ENCODE results near the gene ERMP1. TPM values are rescaled to one million over a fixed set of nuclear protein-coding genes. Genes with fewer than 3 reads are reported as not detected.

The ERMP1 gene
- polyA plus RNA-seq, 1 of the 3 experiments (the other 2 are of a cell fraction) = 5.9 TPM

DNA sequence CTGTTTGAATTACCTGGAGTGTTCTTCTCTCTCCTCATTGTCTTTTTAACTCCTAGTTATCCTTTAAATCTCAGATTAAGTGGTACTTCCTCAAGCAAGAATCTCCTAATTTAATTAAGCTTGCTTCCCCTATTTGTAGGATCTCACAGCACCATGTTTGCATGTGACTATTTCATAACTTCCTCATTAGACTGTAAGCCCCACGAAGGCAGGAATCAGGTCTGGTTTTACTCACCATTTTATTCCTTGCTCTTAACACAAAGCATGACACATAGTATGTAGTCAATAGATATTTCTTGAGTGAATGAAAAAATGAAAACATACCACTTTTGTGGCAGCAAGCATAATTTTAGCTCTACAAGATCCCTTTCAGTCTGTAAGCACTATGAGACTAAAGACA is 1.3 kb upstream of the ERMP1 start:
- Histone ChIP-seq H3K36me3 (replicated peaks in 1 of 2; ENCODE audit: control insufficient read depth in 1 of 2, insufficient read depth in 2 of 2, low read length in 1 of 2) (no peaks in the 10 kb centered on the region), H3K79me2 (ENCODE audit: insufficient read depth) (no peaks in the 10 kb centered on the region)
- POLR2A ChIA-PET = interaction anchor here (0.9 kb wide), 1 partner anchor 35 kb away, joined by 3 read pairs; no protein-coding TSS in a partner anchor

DNA sequence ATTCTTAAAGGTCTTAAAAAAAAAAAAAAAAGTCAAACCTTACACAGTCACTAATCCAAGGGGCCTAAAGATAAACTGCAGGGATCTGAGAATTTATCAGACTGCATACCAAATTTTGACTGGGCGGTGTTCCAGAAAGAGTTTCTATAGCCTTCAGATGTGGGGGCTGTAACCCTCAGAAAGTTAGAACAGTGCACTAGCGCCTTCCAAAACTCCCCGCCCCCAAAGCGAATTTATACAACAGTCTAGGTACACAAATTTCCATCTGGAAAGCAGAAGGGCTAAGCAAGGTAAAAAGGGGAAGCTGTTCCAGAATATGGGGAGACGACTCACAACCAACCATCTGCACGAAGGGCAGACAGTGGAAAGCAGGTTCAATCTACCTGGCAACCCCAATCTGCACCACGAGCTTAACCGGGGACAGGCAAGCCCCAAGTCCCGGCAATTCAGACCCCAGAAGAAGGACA is 813 bp downstream of the ERMP1 start:
- peak overlapping the region; percentile 76 to 89 for H3K4me3 ChIP-seq (ENCODE audit: low read depth in 2 of 2, low read length in 1 of 2)
- H2AFZ ChIP-seq (ENCODE audit: low read depth) = peak overlapping the region; percentile 93
- peak overlapping the region; percentile 56 for H3K9ac ChIP-seq
- H3K36me3 ChIP-seq (replicated peaks in 1 of 2; ENCODE audit: control insufficient read depth in 1 of 2, insufficient read depth in 2 of 2, low read length in 1 of 2) = no peaks in the 10 kb centered on the region
- no peak for TF ChIP-seq POLR2AphosphoS5 (IDR thresholded peaks at IDR 0.05; ENCODE audit: low read depth, low read length)
- TF ChIP-seq TEAD4 (IDR thresholded peaks at IDR 0.05; ENCODE audit: borderline replicate concordance, insufficient read depth) = no peak
- TF ChIP-seq ELF1 (IDR thresholded peaks at IDR 0.05) = no peak
- TF ChIP-seq, protein P1, sequence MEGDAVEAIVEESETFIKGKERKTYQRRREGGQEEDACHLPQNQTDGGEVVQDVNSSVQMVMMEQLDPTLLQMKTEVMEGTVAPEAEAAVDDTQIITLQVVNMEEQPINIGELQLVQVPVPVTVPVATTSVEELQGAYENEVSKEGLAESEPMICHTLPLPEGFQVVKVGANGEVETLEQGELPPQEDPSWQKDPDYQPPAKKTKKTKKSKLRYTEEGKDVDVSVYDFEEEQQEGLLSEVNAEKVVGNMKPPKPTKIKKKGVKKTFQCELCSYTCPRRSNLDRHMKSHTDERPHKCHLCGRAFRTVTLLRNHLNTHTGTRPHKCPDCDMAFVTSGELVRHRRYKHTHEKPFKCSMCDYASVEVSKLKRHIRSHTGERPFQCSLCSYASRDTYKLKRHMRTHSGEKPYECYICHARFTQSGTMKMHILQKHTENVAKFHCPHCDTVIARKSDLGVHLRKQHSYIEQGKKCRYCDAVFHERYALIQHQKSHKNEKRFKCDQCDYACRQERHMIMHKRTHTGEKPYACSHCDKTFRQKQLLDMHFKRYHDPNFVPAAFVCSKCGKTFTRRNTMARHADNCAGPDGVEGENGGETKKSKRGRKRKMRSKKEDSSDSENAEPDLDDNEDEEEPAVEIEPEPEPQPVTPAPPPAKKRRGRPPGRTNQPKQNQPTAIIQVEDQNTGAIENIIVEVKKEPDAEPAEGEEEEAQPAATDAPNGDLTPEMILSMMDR (IDR thresholded peaks at IDR 0.05) = no peak
- TF ChIP-seq NRF1 (IDR thresholded peaks at IDR 0.05; ENCODE audit: low read depth, low read length) = no peak
- H4K20me1 ChIP-seq (ENCODE audit: insufficient read depth) = no peaks in the 10 kb centered on the region
- H3K9me2 ChIP-seq = no peaks in the 10 kb centered on the region
- no peak overlapping the region for H3K27ac ChIP-seq (ENCODE audit: low read depth in 2 of 2, low read length in 1 of 2)
- no peaks in the 10 kb centered on the region for H3K9me3 ChIP-seq
- H3K4me1 ChIP-seq (ENCODE audit: control insufficient read depth in 1 of 2, insufficient read depth in 2 of 2, low read depth in 1 of 2, low read length in 1 of 2) = peaks cover 0 to 9% of the 10 kb centered on the region in 2 experiments; a peak in 3 of 4 replicates
- ChIA-PET POLR2A (no interaction called here), CTCF (interaction anchor here (0.8 to 4.6 kb wide), 13 partner anchors 9 to 232 kb away, joined by 3 to 24 read pairs (median 6); partner anchors contain the start of gene RANBP6)
- H3K79me2 ChIP-seq (ENCODE audit: insufficient read depth) = no peaks in the 10 kb centered on the region
- no peaks in the 10 kb centered on the region for H3K27me3 ChIP-seq (ENCODE audit: insufficient read depth)
- H3F3A ChIP-seq (replicated peaks; ENCODE audit: insufficient read depth) = no peaks in the 10 kb centered on the region
- DNase-seq = no peak
- 33% methylated on average over 9 of the region's 9 CpGs for WGBS (ENCODE audit: low lambda C conversion rate)
- peak overlapping the region; percentile 96 for H3K4me2 ChIP-seq

More for the DNA sequence above, 1.3 kb upstream of the ERMP1 start:
- no peaks in the 10 kb centered on the region for H3F3A ChIP-seq (replicated peaks; ENCODE audit: insufficient read depth)
- H3K4me1 ChIP-seq (ENCODE audit: control insufficient read depth in 1 of 2, insufficient read depth in 2 of 2, low read depth in 1 of 2, low read length in 1 of 2) = peaks cover 0 to 9% of the 10 kb centered on the region in 2 experiments; a peak in 3 of 4 replicates
- H3K9me2 ChIP-seq = no peaks in the 10 kb centered on the region
- no peak overlapping the region for H3K4me2 ChIP-seq
- 89% methylated on average over 1 of the region's 1 CpG for WGBS (ENCODE audit: low lambda C conversion rate)
- H4K20me1 ChIP-seq (ENCODE audit: insufficient read depth) = no peaks in the 10 kb centered on the region
- TF ChIP-seq, protein P2, sequence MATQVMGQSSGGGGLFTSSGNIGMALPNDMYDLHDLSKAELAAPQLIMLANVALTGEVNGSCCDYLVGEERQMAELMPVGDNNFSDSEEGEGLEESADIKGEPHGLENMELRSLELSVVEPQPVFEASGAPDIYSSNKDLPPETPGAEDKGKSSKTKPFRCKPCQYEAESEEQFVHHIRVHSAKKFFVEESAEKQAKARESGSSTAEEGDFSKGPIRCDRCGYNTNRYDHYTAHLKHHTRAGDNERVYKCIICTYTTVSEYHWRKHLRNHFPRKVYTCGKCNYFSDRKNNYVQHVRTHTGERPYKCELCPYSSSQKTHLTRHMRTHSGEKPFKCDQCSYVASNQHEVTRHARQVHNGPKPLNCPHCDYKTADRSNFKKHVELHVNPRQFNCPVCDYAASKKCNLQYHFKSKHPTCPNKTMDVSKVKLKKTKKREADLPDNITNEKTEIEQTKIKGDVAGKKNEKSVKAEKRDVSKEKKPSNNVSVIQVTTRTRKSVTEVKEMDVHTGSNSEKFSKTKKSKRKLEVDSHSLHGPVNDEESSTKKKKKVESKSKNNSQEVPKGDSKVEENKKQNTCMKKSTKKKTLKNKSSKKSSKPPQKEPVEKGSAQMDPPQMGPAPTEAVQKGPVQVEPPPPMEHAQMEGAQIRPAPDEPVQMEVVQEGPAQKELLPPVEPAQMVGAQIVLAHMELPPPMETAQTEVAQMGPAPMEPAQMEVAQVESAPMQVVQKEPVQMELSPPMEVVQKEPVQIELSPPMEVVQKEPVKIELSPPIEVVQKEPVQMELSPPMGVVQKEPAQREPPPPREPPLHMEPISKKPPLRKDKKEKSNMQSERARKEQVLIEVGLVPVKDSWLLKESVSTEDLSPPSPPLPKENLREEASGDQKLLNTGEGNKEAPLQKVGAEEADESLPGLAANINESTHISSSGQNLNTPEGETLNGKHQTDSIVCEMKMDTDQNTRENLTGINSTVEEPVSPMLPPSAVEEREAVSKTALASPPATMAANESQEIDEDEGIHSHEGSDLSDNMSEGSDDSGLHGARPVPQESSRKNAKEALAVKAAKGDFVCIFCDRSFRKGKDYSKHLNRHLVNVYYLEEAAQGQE (IDR thresholded peaks at IDR 0.05; ENCODE audit: low read depth, low read length) = no peak
- no peak for TF ChIP-seq TCF12 (IDR thresholded peaks at IDR 0.05)
- TF ChIP-seq SMC3 (IDR thresholded peaks at IDR 0.05; ENCODE audit: low read depth, low read length) = no peak
- no peak for TF ChIP-seq RFX5 (IDR thresholded peaks at IDR 0.05; ENCODE audit: low read length)
- no peak for TF ChIP-seq POLR2AphosphoS5 (IDR thresholded peaks at IDR 0.05; ENCODE audit: low read depth, low read length)
- no peak for TF ChIP-seq CHD2 (IDR thresholded peaks at IDR 0.05; ENCODE audit: low read length, partially characterized antibody)
- TF ChIP-seq FOXJ3 (CRISPR knock-in tag; IDR thresholded peaks at IDR 0.05) = no peak
- TF ChIP-seq EP300 (IDR thresholded peaks at IDR 0.05; ENCODE audit: borderline replicate concordance in 1 of 2, low read depth in 1 of 2, low read length in 1 of 2) = no peak
- no peak for TF ChIP-seq JUND (IDR thresholded peaks at IDR 0.05)
- TF ChIP-seq SIN3A (IDR thresholded peaks at IDR 0.05; ENCODE audit: borderline replicate concordance, low read depth, low read length) = no peak
- no peak for TF ChIP-seq ELF1 (IDR thresholded peaks at IDR 0.05)
- TF ChIP-seq, protein P3, sequence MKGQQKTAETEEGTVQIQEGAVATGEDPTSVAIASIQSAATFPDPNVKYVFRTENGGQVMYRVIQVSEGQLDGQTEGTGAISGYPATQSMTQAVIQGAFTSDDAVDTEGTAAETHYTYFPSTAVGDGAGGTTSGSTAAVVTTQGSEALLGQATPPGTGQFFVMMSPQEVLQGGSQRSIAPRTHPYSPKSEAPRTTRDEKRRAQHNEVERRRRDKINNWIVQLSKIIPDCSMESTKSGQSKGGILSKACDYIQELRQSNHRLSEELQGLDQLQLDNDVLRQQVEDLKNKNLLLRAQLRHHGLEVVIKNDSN (IDR thresholded peaks at IDR 0.05; ENCODE audit: borderline replicate concordance, low read depth) = no peak
- no peak for TF ChIP-seq MXI1 (IDR thresholded peaks at IDR 0.05; ENCODE audit: low read depth, low read length)
- CTCF ChIA-PET = interaction anchor here (1.0 to 4.6 kb wide), 5 partner anchors 17 to 210 kb away, joined by 3 to 22 read pairs (median 5); no protein-coding TSS in a partner anchor
- H3K4me3 ChIP-seq (ENCODE audit: low read depth in 2 of 2, low read length in 1 of 2) = no peak overlapping the region
- H3K27me3 ChIP-seq (ENCODE audit: insufficient read depth) = no peaks in the 10 kb centered on the region
- no peak overlapping the region for H2AFZ ChIP-seq (ENCODE audit: low read depth)
- no peak for DNase-seq
- H3K27ac ChIP-seq (ENCODE audit: low read depth in 2 of 2, low read length in 1 of 2) = no peak overlapping the region
- no peaks in the 10 kb centered on the region for H3K9me3 ChIP-seq
- no peak overlapping the region for H3K9ac ChIP-seq
